Muscle layer of duodenum (tissue), 2 donors: Measurements from ENCODE around the gene CTXN1.

Experiments
- H3K27ac ChIP-seq: one replicate; pipeline ENCODE4 v1.7.0; 2013; ENCODE audit warnings: mild to moderate bottlenecking, low read length
- H3K27me3 ChIP-seq: one replicate; pipeline ENCODE4 v1.7.0; 2013; ENCODE audit warnings: low read depth, mild to moderate bottlenecking, control low read depth, low read length
- H3K36me3 ChIP-seq, 2 donors: one replicate each; pipeline ENCODE4 v1.7.0; 2013; ENCODE audit warnings: low read length in 2 of 2, control low read depth in 1 of 2, mild to moderate bottlenecking in 1 of 2; ENCODE audit not compliant: insufficient read depth in 2 of 2, control insufficient read depth in 1 of 2
- H3K4me1 ChIP-seq, 2 donors: one replicate each; pipeline ENCODE4 v1.7.0; 2013; ENCODE audit warnings: low read length in 2 of 2, mild to moderate bottlenecking in 2 of 2, control low read depth in 1 of 2, moderate library complexity in 1 of 2; ENCODE audit not compliant: insufficient read depth in 2 of 2, control insufficient read depth in 1 of 2
- H3K4me3 ChIP-seq, 2 donors: one replicate each; pipeline ENCODE4 v1.7.0; 2013; ENCODE audit warnings: low read length in 2 of 2, low read depth in 1 of 2, mild to moderate bottlenecking in 1 of 2
- H3K9me3 ChIP-seq, 2 donors: one replicate each; pipeline ENCODE4 v1.7.0; 2013; ENCODE audit warnings: low read length in 2 of 2, control low read depth in 1 of 2, mild to moderate bottlenecking in 1 of 2; ENCODE audit not compliant: control insufficient read depth in 1 of 2
- donor health status: healthy.

CTXN1 gene

GRCh38 chr19:7911508-7912143, 14.3 kb downstream of the CTXN1 start:
- Histone ChIP-seq H3K9me3 (no peaks in the 10 kb centered on the region), H3K27me3 (peaks cover 10% of the 10 kb centered on the region), H3K27ac (no peak overlapping the region), H3K4me1 (peaks cover 0 to 19% of the 10 kb centered on the region in 2 donors), H3K36me3 (peaks cover 3 to 42% of the 10 kb centered on the region in 2 donors), H3K4me3 (no peak overlapping the region)

GRCh38 chr19:7910321-7911161, 15.4 kb downstream of the CTXN1 start:
- Histone ChIP-seq H3K4me3 (no peak overlapping the region), H3K9me3 (no peaks in the 10 kb centered on the region), H3K36me3 (peaks cover 3 to 48% of the 10 kb centered on the region in 2 donors), H3K27ac (no peak overlapping the region), H3K4me1 (peaks cover 0 to 15% of the 10 kb centered on the region in 2 donors), H3K27me3 (peaks cover 5% of the 10 kb centered on the region)

DNA sequence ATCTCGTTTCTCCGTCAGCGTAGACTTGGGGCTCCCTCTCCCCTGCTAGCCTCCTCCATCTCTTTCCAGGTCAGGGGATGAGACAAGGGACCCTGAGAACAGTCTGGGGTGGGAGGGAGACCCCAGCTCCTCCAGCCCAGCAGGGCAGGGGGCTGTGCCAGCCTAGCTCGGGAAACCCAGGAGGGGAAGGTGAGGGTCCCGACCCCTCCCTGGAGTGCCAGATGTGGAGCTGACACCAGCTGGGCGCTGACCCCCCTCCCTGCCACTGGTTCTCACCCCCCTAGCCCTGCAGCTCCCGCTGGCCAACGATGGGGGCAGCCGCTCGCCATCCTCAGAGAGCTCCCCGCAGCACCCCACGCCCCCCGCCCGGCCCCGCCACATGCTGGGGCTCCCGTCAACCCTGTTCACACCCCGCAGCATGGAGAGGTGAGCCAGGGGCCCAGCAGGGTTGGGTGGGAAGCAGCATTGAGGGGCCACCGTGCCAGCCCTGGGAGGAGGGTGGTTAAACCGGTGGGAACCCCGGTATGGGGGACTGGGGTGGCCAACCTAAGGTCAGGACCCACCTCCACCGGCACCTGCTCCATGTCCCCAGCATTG, 16.4 kb downstream of the CTXN1 start:
- Histone ChIP-seq H3K27ac (no peak overlapping the region), H3K36me3 (peaks cover 3 to 48% of the 10 kb centered on the region in 2 donors), H3K4me3 (no peak overlapping the region), H3K27me3 (no peaks in the 10 kb centered on the region), H3K4me1 (peaks cover 7 to 25% of the 10 kb centered on the region in 2 donors), H3K9me3 (no peaks in the 10 kb centered on the region)

GRCh38 chr19:7908742-7909461, 17.0 kb downstream of the CTXN1 start:
- Histone ChIP-seq H3K27ac (no peak overlapping the region), H3K9me3 (no peaks in the 10 kb centered on the region), H3K36me3 (peaks cover 3 to 48% of the 10 kb centered on the region in 2 donors), H3K4me3 (no peak overlapping the region), H3K4me1 (peaks cover 8 to 30% of the 10 kb centered on the region in 2 donors), H3K27me3 (no peaks in the 10 kb centered on the region)

DNA sequence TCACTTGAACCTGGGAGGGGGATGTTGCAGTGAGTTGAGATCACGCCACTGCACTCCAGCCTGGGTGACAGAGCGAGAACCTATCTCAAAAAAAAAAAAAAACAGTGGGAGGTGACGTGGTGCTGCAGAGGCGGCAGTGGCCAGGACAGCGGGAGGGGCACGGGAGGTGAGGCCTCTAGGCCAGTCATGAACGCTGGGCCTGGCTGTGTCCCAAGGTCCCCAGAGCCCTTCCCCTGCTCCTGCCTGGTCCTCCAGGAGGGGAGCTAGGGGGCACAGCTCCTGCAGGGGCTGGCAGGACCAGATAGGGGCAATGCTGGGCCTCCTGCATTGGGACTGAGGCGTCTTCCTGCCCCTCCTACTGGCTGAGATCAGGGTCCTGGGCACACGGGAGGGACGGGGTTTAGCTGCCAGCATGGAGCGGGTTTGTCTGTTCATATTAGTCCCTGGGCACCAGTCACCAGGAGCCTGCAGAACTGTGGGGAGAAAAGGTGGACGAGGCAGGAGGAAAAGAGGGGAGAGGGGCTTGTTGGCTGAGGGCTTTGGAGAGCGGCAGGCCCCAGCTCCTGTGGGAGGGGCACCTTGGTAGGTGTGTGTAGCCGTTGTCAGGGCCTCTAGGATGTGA, 17.7 kb downstream of the CTXN1 start:
- peaks cover 3 to 48% of the 10 kb centered on the region in 2 donors for H3K36me3 ChIP-seq
- no peak overlapping the region for H3K27ac ChIP-seq

DNA sequence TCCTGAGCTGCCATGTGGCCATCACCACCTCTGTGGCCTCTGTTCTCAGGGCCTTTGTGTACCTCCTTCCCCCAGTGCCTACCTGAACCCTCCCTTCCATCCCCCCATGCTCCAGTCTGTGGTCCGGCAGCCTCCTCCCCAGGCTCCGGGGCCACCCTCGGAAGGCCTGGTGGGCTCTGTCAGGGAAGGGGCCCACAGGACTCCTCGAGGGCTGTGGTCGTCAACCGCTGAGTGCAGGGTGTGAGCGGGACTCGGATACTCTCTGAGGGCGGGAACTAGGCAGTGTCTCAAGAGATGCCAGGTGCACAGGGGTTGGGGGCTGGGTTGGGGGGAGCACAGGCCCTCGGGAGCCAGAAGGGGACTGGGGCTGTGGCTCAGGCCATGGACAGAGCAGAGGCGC, 18.4 kb downstream of the CTXN1 start:
- Histone ChIP-seq H3K9me3 (no peaks in the 10 kb centered on the region), H3K4me1 (peaks cover 8 to 37% of the 10 kb centered on the region in 2 donors), H3K27ac (no peak overlapping the region), H3K4me3 (no peak overlapping the region), H3K36me3 (peaks cover 3 to 42% of the 10 kb centered on the region in 2 donors), H3K27me3 (no peaks in the 10 kb centered on the region)

More for the DNA sequence above, 17.7 kb downstream of the CTXN1 start:
- Histone ChIP-seq H3K27me3 (no peaks in the 10 kb centered on the region), H3K4me3 (no peak overlapping the region), H3K9me3 (no peaks in the 10 kb centered on the region), H3K4me1 (peaks cover 8 to 31% of the 10 kb centered on the region in 2 donors)

DNA sequence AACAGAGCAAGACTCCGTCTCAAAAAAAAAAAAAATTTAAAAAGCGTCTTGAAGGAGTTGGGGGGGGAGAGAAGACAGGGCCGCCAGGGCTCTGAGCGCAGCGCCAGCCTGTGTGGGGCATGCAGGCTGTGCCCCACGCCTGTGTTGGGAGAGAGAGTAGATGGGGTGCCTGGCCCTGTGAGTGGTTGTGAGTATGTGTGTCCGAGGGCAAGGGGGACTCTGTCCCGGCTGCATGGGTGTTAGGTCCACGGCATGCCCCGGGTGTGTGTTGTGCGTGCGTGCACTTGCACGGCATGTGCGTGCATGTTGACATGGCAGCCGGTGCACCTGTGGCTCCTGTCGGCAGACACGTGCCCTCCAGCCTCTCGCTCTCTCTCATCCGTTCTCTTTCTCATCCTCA, 18.8 kb downstream of the CTXN1 start:
- no peak overlapping the region for H3K4me3 ChIP-seq
- H3K36me3 ChIP-seq, result peaks cover 2 to 40% of the 10 kb centered on the region in 2 donors
- no peaks in the 10 kb centered on the region for H3K27me3 ChIP-seq
- H3K4me1 ChIP-seq, result peaks cover 8 to 38% of the 10 kb centered on the region in 2 donors
- H3K9me3 ChIP-seq, result no peaks in the 10 kb centered on the region
- no peak overlapping the region for H3K27ac ChIP-seq

DNA sequence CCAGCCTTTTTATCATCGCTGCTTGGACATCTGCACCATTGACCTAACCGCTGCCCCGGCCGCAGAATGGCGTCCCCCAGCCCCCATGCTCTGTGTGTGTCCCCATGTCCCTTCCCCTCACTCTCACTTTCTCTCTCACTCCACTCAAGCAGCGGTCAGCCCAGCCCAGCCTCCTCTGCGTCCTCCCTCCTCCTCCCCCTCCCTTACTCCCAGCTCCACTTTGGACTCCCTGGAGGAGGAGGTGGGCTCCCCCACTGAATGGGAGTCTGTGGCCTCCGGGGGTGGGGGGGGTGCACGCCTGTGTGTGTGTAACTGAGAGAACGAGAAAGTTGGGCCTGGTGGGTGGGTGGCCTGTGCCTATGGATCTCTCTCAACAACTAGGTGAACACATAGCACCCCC, 20.1 kb downstream of the CTXN1 start:
- Histone ChIP-seq H3K36me3 (peaks cover 0 to 27% of the 10 kb centered on the region in 2 donors), H3K4me3 (no peak overlapping the region), H3K4me1 (peaks cover 8 to 38% of the 10 kb centered on the region in 2 donors), H3K27ac (no peak overlapping the region), H3K9me3 (no peaks in the 10 kb centered on the region), H3K27me3 (no peaks in the 10 kb centered on the region)

DNA sequence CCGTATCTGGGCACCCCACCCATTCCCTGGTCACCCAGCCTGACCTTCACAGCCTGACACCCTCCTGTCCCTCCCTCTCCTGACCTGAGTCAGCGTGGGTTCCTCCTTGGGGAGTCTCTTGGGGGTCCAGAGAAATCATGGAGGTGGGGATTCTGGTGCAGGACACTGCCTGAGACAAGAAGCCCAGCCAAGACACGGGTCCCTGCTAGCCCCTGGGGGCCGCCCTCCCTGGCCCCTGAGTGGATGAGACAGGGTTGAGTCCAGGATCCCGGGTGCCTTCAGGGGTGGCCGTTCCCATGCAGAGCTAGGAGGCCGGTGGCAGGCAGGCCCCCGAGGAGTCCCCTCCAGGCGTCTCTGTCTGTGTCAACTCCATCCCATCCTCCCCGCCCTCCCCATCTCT, 20.7 kb downstream of the CTXN1 start:
- no peaks in the 10 kb centered on the region for H3K27me3 ChIP-seq
- no peak overlapping the region for H3K27ac ChIP-seq
- H3K4me1 ChIP-seq, result peaks cover 8 to 38% of the 10 kb centered on the region in 2 donors
- no peaks in the 10 kb centered on the region for H3K9me3 ChIP-seq
- H3K4me3 ChIP-seq, result peak overlapping the region; percentile 84 to 85
- H3K36me3 ChIP-seq, result peaks cover 0 to 21% of the 10 kb centered on the region in 2 donors

DNA sequence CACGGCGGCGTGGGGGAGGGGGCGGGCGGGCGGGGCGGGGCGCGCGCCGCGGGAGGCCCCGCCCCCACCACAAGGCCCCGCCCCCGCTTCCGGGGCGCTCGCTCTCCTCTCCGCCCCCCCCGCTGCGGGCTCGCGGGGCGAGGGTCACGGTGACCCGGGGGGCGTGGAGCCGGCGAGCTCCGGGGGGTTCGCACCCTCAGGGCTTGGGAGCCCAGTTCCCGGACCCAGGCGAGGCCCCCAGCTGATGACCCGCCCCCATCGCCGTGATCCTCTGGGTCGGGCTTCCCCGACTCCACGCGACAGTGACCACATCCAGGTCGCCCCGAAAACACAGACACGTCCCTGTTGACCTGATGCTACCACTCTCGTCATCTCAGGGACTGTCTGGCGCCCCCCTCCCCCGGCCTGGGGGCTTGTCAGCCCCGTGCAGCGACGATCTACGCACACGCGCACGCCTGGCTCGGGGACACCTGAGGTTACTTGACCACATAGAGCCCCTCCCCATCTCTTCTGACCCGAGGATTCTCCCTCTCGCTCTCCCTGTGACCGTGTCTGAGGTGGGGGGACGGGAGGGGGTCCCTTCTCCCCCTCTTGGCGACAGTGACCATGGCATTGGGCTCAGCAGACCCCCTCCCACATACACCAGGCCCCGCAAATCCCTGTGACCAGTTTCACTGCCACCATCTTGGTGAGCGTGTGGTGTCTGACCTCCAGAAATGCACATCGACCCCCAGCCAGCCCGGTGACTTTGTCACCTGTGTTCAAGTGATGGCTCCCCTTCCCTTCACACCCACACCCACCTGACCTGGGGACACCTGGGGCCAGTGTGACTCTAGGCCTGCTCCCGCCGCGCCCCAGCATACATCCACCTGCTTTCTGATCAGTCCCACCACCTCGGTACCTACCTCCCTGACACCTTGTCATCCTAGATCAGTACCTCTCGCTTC, 21.6 kb downstream of the CTXN1 start:
- no peaks in the 10 kb centered on the region for H3K27me3 ChIP-seq
- H3K9me3 ChIP-seq, result no peaks in the 10 kb centered on the region
- H3K36me3 ChIP-seq, result peaks cover 0 to 12% of the 10 kb centered on the region in 2 donors
- H3K27ac ChIP-seq, result peak overlapping the region; percentile 51
- peak overlapping the region; percentile 84 to 85 for H3K4me3 ChIP-seq
- peaks cover 8 to 38% of the 10 kb centered on the region in 2 donors for H3K4me1 ChIP-seq
